Small intestine (tissue), 7 donors: ENCODE measurements around the gene HMGA1. TPM values are rescaled to one million over a fixed set of nuclear protein-coding genes. Genes with fewer than 3 reads are reported as not detected.
"Not testable (repeated sequence)": the region's sequence is repeated elsewhere in the genome, so short reads cannot be mapped to it uniquely, and the experiment has no call there.

ENCODE experiments used
- DNase-seq, 2 donors: peaks; one replicate each; pipeline versions ENCODE4 v3.0.0 to v3.0.0-alpha.2; 2013
- FAIRE-seq: peaks from 2 replicates; lab custom pipeline; 2012; peaks lifted over from hg19 to GRCh38; lab: Jason Lieb, UNC
- H3K27ac ChIP-seq, 3 donors: one replicate each; pipeline ENCODE4 v1.5.1; 2013; ENCODE audit warnings: low read length in 2 of 3, mild to moderate bottlenecking in 2 of 3, control low read depth in 1 of 3, inconsistent platforms in 1 of 3, low read depth in 1 of 3, moderate library complexity in 1 of 3
- H3K27me3 ChIP-seq, 3 donors: one replicate each; pipeline ENCODE4 v1.6.1; 2013; ENCODE audit warnings: low read length in 3 of 3, inconsistent platforms in 1 of 3; ENCODE audit not compliant: control insufficient read depth in 3 of 3, insufficient read depth in 3 of 3
- H3K36me3 ChIP-seq, 3 donors: one replicate each; pipeline ENCODE4 v1.6.1; 2013; ENCODE audit warnings: low read length in 3 of 3, inconsistent platforms in 1 of 3, low read depth in 1 of 3, mild to moderate bottlenecking in 1 of 3, moderate library complexity in 1 of 3; ENCODE audit not compliant: control insufficient read depth in 3 of 3, insufficient read depth in 2 of 3
- H3K4me1 ChIP-seq, 3 donors: one replicate each; pipeline ENCODE4 v1.6.1; 2013; ENCODE audit warnings: low read length in 2 of 3, inconsistent platforms in 1 of 3, low read depth in 1 of 3, mild to moderate bottlenecking in 1 of 3, moderate library complexity in 1 of 3; ENCODE audit not compliant: control insufficient read depth in 3 of 3, insufficient read depth in 2 of 3
- H3K4me3 ChIP-seq, 3 donors: one replicate each; pipeline ENCODE4 v1.5.1; 2013; ENCODE audit warnings: low read length in 3 of 3, control low read depth in 1 of 3, inconsistent platforms in 1 of 3, low read depth in 1 of 3, mild to moderate bottlenecking in 1 of 3, moderate library complexity in 1 of 3
- H3K9me3 ChIP-seq, 2 donors: one replicate each; pipeline ENCODE4 v1.6.1; 2013; ENCODE audit warnings: low read depth in 1 of 2, low read length in 1 of 2; ENCODE audit not compliant: control insufficient read depth in 2 of 2, insufficient read depth in 1 of 2
- WGBS, 3 donors: extraction: QIAGEN DNeasy Blood & Tissue Kit; methylation state at CpG; one replicate each; pipeline ENCODE4 v1.1.7; 2013; 5-methylcytosine and 5-hydroxymethylcytosine counted together
- polyA plus RNA-seq, 4 donors: library from polyadenylated mRNA; stranded (reverse) in 3 of 4; unstranded in 1 of 4; fragments of 200-250 nt in 3 of 4; fragments of 120-200 nt in 1 of 4; gene quantifications; one replicate each; pipeline versions ENCODE4 v1.2.1 to v1.2.3, GENCODE V29; 2013
- donor health status: healthy with polysubstance abuse.
- donor health status: control.
- donor health status: control.
- donor health status: Bipolar disorder and iron deficiency.
- donor health status: healthy.

Gene HMGA1
- polyA plus RNA-seq, 4 donors = 77.6 to 476 (median 170) TPM

GRCh38 chr6:34245032-34245760 is 8.5 kb downstream of the HMGA1 start:
- DNase-seq, FAIRE-seq, H3K27ac ChIP-seq, H3K4me3 ChIP-seq, H3K27me3 ChIP-seq, H3K9me3 ChIP-seq: not testable (repeated sequence)
- WGBS, 3 donors = 71 to 76% (median 71%) methylated on average over 12 of the region's 13 CpGs
- Histone ChIP-seq H3K36me3 (peaks cover 2 to 62% (median 6%) of the 10 kb centered on the region in 3 donors), H3K4me1 (peaks cover 0 to 14% (median 7%) of the 10 kb centered on the region in 3 donors)

- not testable (repeated sequence) for H3K9me3 ChIP-seq, FAIRE-seq, H3K27ac ChIP-seq, H3K4me3 ChIP-seq, DNase-seq, H3K27me3 ChIP-seq
- Histone ChIP-seq H3K4me1 (peaks cover 0 to 14% (median 4%) of the 10 kb centered on the region in 3 donors), H3K36me3 (peaks cover 2 to 57% (median 6%) of the 10 kb centered on the region in 3 donors)
- 68 to 75% (median 71%) methylated on average over 7 of the region's 7 CpGs for WGBS, 3 donors
Measured at GRCh38 chr6:34245761-34246140, 9.1 kb downstream of the HMGA1 start.

GRCh38 chr6:34246249-34246562 is 9.5 kb downstream of the HMGA1 start:
- DNase-seq (no peak), FAIRE-seq (no peak)
- 40 to 61% (median 43%) methylated on average over 2 of the region's 2 CpGs for WGBS, 3 donors
- H3K4me3 ChIP-seq = no peak overlapping the region
- no peaks in the 10 kb centered on the region for H3K27me3 ChIP-seq
- peaks cover 2 to 53% (median 6%) of the 10 kb centered on the region in 3 donors for H3K36me3 ChIP-seq
- peaks cover 0 to 14% (median 4%) of the 10 kb centered on the region in 3 donors for H3K4me1 ChIP-seq
- no peak overlapping the region for H3K27ac ChIP-seq
- no peaks in the 10 kb centered on the region for H3K9me3 ChIP-seq

- H3K9me3 ChIP-seq = no peaks in the 10 kb centered on the region
- FAIRE-seq = no peak
- no peaks in the 10 kb centered on the region for H3K27me3 ChIP-seq
- WGBS, 3 donors = 40 to 59% (median 44%) methylated on average over 8 of the region's 8 CpGs
- peak in 1 of 2 donors; percentile 39 for DNase-seq
- H3K27ac ChIP-seq = peak overlapping the region in 2 of 3 donors; percentile 0 to 19
- no peak overlapping the region for H3K4me3 ChIP-seq
- peaks cover 0 to 14% (median 4%) of the 10 kb centered on the region in 3 donors for H3K4me1 ChIP-seq
- H3K36me3 ChIP-seq = peaks cover under 1 to 47% (median 4%) of the 10 kb centered on the region in 3 donors
Measured at GRCh38 chr6:34246563-34247391, 10.1 kb downstream of the HMGA1 start.

- no peak for DNase-seq
- Histone ChIP-seq H3K36me3 (peaks cover 0 to 39% (median 4%) of the 10 kb centered on the region in 3 donors), H3K27ac (peak overlapping the region in 1 of 3 donors; percentile 85), H3K9me3 (no peaks in the 10 kb centered on the region), H3K4me1 (peaks cover 0 to 14% (median 4%) of the 10 kb centered on the region in 3 donors), H3K4me3 (no peak overlapping the region), H3K27me3 (no peaks in the 10 kb centered on the region)
- FAIRE-seq = no peak
- WGBS, 3 donors = 58 to 77% (median 61%) methylated on average over 6 of the region's 6 CpGs
Measured at GRCh38 chr6:34247481-34248197, 11.0 kb downstream of the HMGA1 start.

- H3K27ac ChIP-seq = peak overlapping the region; percentile 67 to 85 (median 69)
- FAIRE-seq (no peak), DNase-seq (peak; percentile 42 to 59)
- peak overlapping the region; percentile 40 to 85 (median 63) for H3K4me3 ChIP-seq
- peaks cover 0 to 8% (median 4%) of the 10 kb centered on the region in 3 donors for H3K4me1 ChIP-seq
- WGBS, 3 donors = 9 to 10% (median 9%) methylated on average over 16 to 17 of the region's 17 CpGs
- H3K36me3 ChIP-seq = peaks cover 0 to 32% (median 4%) of the 10 kb centered on the region in 3 donors
- H3K27me3 ChIP-seq = no peaks in the 10 kb centered on the region
- H3K9me3 ChIP-seq = no peaks in the 10 kb centered on the region
Measured at GRCh38 chr6:34248198-34248726, 11.6 kb downstream of the HMGA1 start.

GRCh38 chr6:34248727-34249468 is 12.2 kb downstream of the HMGA1 start, which contains the start of gene SMIM29:
SMIM29 (minus strand) TSS chr6:34249006; CDS start chr6:34247791, 1,215 bp downstream.
- no peaks in the 10 kb centered on the region for H3K27me3 ChIP-seq
- peaks cover 0 to 4% (median 2%) of the 10 kb centered on the region in 3 donors for H3K4me1 ChIP-seq
- no peak for FAIRE-seq
- no peaks in the 10 kb centered on the region for H3K9me3 ChIP-seq
- H3K4me3 ChIP-seq = peak within 1 kb of the TSS; percentile 61 to 85 (median 63)
- 0 to 1% (median 0%) methylated on average over 54 to 79 of the region's 79 CpGs for WGBS, 3 donors
- H3K36me3 ChIP-seq = peaks cover 0 to 26% (median 4%) of the 10 kb centered on the region in 3 donors
- H3K27ac ChIP-seq = peak within 1 kb of the TSS; percentile 67 to 95 (median 74)
- DNase-seq = peak; percentile 97 to 98
